Measurements from ENCODE around the gene ZG16B.

ZG16B gene

DNA sequence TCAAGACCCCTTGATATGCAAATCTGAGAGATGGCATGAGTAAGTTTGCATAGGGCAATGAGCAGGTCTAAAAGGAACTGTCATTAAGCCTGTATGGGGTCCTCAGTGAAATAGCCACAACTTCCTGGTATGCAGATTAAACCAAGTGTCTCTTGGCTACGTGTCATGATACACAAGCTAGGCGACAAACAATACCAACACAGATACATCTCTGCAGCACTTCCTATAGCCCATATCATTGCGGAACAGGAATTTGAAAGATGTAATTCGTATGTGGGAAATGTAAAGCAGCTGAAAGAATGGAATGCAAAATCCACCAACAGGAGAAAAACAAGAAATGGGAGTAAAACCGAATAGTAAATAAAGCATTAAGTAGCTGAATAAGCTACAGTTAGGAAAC, 15.0 kb downstream of the ZG16B start:
- DNase-seq (ENCODE audit: low read depth in 2 of 2): no peak

DNA sequence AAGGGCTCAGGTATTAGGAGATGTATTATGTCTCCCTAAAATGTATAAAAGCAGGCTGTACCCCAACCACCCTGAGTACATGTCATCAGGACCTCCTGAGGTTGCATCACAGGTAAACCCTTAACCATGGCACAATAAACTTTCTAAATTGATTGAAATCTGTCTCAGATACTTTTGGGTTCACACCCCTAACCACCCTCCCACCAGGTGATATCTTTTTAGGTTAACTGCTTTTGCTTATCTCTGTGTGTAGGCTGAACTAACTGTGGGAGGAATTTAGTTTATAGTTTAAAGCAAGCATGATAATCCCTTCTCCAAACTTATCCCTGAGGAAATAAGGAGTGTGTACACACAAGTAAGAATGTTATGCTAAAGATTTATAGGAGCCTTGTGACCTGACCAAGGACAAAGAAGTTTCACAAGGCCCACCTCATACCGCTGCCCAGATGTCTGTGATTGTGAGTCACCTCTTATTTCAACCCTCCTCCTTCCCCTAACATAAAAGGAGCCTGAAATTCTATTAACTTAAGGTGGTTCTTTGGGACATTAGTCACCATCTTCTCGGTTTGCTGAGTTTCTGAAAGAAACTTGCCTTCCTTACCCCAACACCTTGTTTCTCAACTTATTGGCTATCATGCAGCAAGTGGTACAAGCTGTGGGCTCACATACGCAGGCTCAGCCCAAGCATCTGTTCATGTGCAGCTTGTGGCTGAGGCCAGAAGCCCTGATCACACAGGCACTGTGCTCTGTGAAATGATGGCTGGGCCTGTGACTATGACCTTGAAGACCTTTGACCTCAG, 16.6 kb downstream of the ZG16B start:
- DNase-seq (ENCODE audit: low read depth in 2 of 2): no peak

DNA sequence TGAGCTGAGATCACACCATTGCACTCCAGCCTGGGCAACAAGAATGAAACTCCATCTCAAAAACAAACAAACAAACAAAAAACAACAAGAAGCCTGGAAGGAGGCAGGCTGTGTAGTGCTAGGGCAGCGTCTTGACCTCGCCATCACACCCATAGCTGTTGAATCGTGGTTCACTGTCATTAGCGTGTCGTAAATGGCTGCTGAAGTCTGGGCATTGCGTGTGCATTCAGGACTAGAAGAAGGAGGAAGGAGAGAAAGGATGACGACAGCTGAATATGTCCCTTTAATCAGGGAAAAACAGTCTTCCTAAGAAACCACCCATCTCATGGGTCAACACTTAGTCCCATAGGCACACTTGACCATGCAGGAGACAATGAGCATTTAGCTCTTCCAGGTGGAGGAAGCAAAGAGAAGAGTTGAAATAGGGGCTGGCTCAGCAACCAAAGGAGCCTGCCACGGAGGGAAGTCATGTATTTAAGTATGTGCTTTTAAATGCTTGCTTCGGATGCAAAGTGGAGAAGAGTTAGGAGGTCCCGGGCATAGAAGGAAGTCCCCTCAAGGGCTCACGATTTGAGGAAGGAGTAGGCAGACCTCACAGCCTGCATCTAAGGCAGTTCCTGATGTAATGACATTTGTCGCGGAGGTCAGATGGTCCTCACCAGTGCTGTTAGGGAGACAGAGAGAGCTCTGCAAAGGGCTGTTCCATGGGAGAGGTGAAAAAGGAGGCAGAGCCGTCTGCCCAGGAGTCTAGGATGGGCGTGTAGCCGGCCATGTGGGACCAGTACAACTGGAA, 19.0 kb downstream of the ZG16B start:
- no peak for DNase-seq (ENCODE audit: low read depth in 2 of 2)

DNA sequence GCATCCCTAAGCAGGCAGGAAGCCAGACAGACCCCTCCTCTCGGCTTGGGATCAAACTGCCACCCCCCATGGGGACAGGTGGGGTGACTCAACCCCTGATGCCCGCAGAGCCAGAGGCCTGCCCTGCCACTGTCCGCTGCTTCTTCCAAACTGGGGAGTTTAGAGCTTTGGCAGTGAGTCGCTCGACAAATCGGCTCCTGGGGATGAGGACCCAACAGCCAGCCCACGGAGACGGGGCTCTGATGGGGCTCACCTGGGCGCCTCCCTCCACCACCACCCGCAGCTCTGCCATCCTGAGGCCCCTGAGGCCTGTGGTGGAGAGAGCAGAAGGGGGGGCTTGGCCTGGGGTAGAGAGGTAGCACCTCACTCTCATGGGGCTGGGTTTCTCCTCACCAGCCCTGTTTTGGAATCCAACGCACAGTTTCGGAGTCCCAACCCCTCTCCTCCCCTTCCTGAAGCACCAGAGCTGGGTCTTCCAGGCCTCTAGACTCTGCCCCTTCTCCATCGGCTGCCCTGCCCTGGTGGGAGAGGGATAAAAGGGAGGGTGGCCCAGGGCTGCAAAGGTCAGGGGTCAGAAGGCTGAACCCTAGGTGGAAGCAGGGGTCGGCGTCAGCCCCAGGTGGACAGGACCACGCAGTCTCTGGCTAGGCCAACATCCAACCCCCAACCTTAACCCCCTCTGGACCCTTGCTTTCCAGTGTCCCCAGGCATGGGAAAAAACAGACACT, 22.1 kb downstream of the ZG16B start:
- DNase-seq (ENCODE audit: low read depth in 2 of 2): no peak

DNA sequence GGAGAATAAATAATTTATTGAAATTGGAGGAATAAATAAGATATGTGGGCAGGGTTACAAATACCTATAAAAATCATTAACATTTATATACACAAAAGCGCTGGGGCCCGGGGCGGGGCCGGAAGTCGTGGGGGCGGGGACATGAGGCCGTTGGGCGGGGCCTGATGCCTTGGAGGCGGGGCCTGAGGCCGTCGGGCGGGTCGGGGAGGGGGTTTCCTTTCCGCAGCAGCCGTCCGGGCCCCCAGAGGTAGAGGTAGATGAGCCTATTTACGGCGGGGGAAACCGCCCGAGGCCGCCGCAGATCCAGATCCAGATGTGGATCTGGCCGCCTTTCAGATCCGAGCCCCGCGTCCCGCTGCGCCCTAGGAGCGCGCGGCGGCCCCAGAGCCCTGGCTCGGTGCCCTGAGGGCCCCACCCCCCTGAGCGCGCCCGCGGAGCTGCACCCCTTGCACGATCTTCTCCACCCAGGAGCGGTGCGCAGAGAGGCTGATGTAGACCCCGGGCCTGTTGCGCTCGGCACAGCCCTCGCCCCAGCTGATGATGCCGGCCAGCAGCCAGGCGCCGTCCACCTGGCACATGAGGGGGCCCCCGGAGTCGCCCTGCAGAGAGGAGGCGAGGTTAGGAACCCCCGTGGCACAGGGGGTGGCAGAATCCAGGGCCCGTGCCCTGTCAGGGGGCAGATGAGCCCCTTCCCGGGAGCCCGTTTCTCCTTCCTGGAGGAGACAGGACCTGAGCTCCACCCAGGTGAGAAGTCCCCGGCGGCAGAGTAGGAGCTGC, 22.8 kb downstream of the ZG16B start:
- DNase-seq (ENCODE audit: low read depth in 2 of 2): no peak

DNA sequence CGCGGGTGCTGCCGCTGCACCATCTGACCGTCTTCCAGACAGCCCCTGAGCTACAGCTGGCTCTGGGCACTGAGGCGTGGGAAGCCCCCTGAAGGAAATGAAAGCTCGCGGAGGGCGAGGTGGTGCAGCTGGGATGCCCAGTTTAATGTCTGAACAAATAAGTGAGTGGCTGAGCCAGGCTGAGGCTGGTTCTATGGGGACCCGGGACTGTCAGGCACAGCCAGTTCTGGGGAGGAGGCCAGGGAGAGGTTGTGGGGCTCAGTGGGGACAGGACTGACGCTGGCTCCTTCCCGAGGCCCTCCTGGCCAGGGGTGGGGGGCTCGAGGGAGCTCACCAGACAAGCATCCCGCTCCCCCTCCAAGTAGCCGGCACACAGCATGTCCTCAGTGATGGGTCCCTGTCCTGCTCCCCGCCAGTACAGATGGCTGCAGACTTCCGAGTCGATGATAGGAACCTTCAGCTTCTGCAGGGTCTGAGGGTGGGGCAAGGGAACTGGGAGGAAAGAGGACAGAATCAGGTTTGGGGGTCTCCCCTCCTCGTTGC, 23.5 kb downstream of the ZG16B start:
- DNase-seq (ENCODE audit: low read depth in 2 of 2): no peak

DNA sequence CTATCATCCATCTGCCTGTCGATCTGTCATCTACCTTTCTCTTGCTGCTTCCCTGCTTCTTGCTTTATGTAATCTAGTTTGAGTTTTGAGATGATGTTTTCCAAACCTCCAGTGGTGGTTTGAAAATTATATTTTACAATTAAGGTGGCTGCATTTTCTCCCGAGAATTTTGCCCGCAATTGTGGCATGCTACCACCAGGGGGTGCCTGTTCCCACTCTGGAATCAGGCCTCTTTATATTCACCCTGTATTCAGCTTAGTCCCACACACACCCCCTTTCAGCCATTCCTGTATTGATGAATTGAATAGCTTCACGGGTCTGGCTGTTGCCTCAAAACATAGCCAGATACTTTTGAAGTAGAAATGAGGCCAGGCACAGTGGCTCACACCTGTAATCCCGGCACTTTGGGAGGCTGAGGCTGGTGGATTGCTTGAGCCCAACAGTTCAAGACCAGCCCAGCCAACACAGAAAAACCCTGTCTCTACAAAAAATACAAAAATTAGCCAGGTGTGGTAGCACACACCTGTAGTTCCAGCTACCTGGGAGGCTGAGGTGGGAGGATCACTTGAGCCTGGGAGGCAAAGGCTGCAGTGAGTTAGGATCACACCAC, 24.7 kb downstream of the ZG16B start:
- DNase-seq (ENCODE audit: low read depth in 2 of 2): no peak

DNA sequence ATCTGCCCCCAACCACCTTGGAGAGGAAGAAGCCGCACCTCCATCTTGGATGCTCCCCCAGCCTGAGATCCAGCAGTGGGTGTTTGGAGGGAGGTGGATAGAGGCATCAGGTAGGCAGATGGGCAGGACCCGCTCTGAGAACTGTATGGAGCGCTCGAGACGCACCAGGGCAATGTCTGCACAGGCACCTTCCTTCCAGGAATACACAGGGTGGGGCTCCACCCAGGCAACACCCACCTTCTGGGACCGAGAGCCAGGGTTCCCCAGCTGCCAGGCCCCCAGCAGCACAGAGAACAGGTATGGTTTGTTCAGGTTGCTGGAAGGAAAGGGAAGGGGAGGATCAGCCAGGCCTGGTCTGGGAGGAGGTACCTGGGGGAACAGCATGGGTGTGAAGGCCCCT, 25.4 kb downstream of the ZG16B start:
- no peak for DNase-seq (ENCODE audit: low read depth in 2 of 2)

DNA sequence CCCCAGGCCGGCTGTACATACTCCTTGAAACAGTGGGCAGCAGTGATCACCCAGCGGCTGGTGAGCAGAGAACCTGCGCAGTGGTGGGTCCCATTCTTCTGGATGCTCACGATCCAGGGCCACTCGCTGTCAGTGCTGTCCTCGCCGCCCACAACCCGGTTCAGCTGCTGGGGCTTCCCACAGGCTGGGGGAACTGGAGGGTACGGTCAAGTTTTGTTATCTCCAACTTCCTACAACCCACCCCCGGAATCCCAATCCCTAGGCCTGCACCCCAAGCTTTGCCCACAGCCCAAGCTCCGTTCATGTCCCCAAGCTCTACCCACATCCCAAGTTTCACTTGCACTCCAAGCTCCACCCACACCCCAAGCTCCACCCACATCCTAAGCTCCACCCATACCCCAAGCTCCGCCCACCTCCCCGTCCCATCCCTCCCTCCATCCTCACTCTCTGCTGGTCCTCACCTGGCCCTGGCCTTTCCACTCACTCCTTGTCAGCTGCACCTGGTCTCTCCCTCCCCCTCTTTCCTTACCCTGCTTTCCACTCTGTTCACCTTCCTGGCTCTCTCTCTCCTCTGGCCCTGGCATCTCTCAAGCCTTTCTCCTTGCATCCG, 26.1 kb downstream of the ZG16B start:
- peak in 1 of 2 donors; percentile 50 for DNase-seq (ENCODE audit: low read depth in 2 of 2)

DNA sequence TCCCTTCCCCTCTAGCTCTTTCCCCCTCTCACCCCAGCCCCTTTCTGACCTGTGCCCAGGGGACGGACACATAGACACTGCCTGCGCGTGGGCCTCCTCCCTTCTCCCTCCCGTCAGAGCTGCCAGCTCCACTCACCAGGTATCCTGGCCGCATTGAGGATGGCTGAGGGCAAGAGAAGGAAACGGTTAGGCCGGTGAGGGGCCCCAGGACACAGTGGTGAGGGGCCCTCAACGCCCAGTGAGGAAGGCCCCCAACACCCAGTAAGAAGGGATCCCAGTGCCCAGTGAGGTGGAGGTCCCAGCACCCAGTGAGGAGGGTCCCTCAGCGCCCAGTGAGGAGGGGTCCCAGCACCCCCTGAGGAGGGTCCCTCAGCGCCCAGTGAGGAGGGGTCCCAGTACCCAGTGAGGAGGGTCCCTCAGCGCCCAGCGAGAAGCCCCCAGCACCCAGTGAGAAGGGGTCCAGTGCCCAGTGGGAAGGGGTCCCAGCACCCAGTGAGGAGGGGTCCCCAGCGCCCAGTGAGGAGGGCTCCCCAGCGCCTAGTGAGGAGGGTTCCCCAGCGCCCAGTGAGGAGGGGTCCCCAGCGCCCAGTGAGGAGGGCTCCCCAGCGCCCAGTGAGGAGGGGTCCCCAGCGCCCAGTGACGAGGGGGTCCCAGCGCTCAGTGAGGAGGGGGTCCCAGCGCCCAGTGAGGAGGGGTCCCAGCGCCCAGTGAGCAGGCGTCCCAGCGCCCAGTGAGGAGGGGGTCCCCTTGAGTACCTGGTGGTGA, 26.8 kb downstream of the ZG16B start:
- no peak for DNase-seq (ENCODE audit: low read depth in 2 of 2)

DNA sequence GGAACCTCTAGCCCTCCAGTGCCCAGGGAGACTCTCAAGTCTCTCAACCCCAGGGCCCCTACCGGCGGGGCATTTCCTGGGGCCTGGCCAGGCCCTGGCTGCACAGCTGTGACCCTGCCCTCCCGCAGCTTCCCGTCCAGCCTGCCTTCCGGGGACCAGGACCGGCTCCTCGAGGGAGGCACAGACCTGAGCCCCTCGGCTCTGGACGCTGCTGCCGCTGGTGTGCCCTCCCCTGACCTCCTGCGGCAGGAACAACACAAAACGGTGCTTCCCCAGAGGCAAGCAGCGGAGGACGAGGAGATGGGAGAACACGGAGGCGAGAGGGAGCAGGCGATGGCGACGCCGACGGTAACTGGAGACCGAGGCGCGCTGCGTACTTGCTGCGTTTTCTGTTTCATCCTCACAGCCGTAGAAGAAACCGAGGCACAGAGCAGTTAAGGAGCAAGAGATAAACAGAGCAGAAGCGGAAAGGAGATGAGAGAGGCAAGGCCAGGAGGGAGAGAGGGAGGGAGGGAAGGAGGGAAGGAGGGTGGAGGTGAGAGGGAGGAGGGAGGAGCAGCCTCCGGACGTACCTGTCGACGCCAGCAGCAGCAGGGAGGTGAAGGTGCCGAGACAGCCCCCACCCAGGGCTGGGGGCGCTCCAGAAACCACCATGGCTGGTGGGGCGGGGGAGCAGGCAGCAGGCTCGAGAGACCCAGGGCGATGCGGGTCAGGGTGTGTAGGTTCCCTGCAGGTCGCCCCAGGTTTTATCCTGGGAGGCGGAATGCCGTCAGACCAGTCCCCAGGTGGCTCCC, 27.5 kb downstream of the ZG16B start, which contains the start of gene PRSS22:
Gene PRSS22, minus strand, starts transcription at position 720 of the 794 bp plus-strand sequence. Its CDS starts 66 bp downstream, at position 654.
- no peak for DNase-seq (ENCODE audit: low read depth in 2 of 2)

DNA sequence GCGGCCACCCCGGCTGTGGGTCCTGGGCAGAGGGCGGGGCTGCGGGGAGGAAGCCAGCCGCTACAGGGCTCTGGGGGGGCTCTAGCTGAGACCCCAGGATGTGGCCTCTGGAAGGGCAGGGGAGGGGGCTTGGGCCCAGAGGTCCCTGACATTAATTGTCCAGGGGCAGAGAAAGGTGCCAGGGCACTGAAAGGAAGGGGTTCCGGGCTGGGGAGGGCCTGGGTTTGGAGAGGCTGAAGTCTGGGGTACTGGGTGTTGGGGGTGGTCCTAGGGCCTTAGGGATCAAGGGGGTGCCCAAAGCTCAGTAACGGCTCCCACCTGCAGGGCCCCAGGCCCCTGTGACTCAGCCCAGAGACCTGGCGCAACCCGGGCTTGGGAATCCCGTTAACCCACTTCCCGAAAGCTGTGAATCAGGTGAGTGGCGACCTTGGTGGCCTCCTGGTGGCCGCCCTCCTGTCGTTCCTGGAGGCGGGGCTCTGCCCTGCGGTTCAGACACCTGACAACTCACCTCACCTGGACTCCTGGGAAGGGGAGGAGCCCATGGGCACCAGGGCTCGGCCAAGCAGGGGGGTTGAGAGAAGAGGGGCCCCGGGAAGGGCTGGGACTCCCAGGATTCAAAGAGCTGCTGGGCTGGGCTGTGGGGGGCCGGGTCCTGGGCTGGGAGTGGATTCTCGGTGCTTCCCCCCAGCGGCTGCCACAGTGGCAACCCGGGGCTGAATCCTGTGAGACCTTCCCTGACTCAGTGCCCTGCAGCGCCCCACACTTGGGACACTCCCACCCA, 28.3 kb downstream of the ZG16B start:
- DNase-seq (ENCODE audit: low read depth in 2 of 2): no peak

DNA sequence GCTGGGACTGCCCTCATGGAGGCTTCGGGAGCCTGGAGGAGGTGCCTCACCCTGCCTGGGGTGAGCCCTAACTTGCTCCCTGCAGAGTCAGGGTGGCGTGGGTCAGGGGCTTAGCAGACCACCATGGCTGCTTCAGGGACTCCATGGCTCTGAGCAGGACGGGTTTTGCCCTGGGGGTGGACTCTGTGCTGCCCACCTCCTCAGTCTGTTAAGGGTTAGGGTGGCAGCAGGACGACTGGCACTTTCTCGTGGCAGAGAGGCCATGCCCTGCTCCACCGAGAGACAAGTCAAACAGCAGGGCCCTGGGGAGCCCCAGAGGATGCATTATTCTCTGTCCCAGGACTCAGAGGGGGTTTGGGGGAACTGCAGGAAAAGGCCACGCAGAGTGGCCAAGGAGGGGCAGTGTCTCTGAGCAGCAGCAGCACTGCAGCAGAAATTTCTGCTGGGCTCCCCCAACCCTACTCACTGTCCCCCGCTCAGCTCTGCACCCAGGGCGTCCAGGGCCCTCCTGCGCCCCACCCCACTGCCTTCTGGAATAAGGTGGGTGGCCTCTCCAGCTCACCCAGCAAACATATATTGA, 29.7 kb downstream of the ZG16B start:
- DNase-seq (ENCODE audit: low read depth in 2 of 2): no peak

DNA sequence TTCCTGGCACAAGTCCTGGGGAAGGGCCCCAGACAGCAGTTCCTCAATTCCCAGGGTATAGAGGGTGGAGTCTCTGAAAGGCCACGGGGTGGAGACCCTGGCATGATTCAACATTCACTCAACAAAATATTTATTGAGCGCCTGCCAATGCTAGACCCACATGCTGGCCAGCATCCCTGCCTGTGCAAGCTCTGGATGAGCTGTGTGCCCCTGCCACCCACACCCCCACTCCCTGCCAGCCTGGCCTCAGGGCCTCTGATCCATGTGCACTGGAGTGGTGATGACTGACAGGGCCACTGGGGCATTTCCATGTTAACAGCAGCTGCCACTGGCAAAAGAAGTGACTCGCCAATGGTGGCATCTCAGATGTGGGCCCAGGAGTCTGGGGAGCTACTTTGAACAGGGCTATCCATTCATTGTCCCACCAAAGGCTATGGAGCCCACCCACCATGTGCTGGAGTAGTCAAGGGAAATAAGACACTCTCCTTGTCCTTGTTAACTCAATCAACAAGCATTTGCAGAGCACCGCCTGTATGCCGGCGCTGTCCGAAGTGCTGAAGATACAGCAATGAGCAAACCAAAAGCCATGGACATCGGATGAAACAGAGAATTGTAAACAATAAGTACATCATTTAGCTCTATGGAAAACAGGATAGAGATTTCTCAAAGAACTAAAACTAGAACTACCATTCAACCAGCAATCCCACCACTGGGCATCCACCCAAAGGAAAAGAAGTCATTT, 30.9 kb downstream of the ZG16B start:
- DNase-seq (ENCODE audit: low read depth in 2 of 2): no peak

DNA sequence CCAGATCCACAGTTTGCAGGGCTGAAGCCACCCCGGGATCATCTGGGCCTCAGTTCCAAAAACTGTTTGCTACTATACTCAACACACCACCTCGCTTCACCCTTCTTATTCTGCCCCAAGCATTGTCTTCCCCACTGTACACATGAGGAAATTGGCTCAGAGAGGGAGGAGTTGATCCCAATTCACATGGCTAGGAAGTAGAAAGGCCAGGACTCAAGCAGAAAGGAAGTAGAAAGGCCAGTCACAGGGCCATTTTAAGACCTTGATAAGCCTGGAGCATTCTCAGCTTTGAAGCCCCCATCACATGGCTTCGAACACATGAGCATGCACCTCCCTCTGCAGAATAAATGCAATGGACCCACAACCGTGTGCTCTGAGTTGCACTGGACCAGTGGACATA, 35.5 kb downstream of the ZG16B start:
- no peak for DNase-seq (ENCODE audit: low read depth in 2 of 2)

DNA sequence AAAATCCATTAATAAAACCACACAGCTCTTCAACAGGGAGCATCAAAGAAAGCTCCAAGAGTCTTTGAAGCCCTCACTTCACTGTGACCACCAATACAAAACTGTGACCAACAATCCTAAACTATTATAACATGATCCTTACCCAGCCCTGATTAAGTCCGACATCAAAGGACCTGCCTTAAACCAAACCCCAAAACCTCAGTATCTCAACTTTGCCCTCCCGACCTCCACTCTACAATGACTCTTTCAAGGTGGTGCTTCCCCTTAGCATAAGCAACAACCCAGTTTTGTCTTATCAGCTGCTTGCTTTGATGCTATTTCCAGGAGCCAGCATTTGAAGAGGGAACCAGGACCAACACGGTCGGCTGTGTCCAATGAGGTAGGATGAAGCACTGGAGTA, 36.3 kb downstream of the ZG16B start:
- DNase-seq (ENCODE audit: low read depth in 2 of 2): no peak

DNA sequence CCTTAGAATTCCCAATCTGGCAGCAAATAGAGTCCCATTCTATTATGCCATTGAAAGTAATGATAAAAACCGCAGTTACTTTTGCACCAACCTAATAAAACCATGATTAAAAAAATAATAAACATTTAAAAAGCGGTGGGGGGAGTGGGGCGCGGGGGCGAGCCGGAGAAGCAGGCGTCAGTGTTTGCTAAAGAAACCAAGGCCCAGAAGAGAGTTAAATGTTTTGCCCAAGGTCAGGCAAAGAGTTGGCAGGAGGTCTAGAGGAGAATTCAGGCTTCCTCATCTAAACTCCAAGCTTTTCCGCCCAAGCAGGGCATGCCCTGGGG, 37.5 kb downstream of the ZG16B start:
- no peak for DNase-seq (ENCODE audit: low read depth in 2 of 2)
